Endothelial cell of umbilical vein (primary cell): ENCODE results near the gene PANX2. TPM values are rescaled to one million over a fixed set of nuclear protein-coding genes. Genes with fewer than 3 reads are reported as not detected.

Experiments used
- BruUV-seq: library from RNA; stranded (reverse); fragments of 400-500 nt; replicated peaks from 2 replicates; lab custom pipeline; 2021; lab: Mats Ljungman, UMichigan
- CTCF ChIA-PET: fragments of 300-600, 350-600 bp; sonication (Branson Sonifier 250); formaldehyde crosslinking; loops from one replicate; lab custom pipeline; 2021; ENCODE audit warnings: antibody characterized with exemption, inconsistent platforms; lab: Charles Lee
- POLR2A ChIA-PET: fragments of 300-600, 350-600 bp; sonication (Branson Sonifier 250); formaldehyde crosslinking; loops from one replicate; lab custom pipeline; 2021; ENCODE audit warnings: antibody characterized with exemption, inconsistent platforms; lab: Charles Lee
- DNase-seq: peaks from one replicate; pipeline ENCODE4 v3.0.0-alpha.2; 2011; ENCODE audit warnings: low read depth, low spot score
- FAIRE-seq: peaks from 2 replicates; lab custom pipeline; 2011; peaks lifted over from hg19 to GRCh38; lab: Jason Lieb, UNC
- H2AFZ ChIP-seq: 2 replicates; pipeline ENCODE4 v1.6.0; 2012; ENCODE audit warnings: low read depth, low read length, control low read depth, inconsistent platforms
- H3K27ac ChIP-seq: 2 replicates; pipeline ENCODE4 v1.5.1; 2011; ENCODE audit warnings: low read depth, mild to moderate bottlenecking, control low read depth, low read length, moderate library complexity; ENCODE audit not compliant: insufficient read depth
- H3K27me3 ChIP-seq, 2 experiments: 2 replicates each; pipeline versions ENCODE4 v1.6.0 to v1.6.1; 2011; ENCODE audit warnings: low read length in 2 of 2, mixed read lengths in 1 of 2; ENCODE audit not compliant: control insufficient read depth in 2 of 2, insufficient read depth in 2 of 2
- H3K36me3 ChIP-seq, 2 experiments: 2 replicates in 1 of 2; 3 replicates in 1 of 2; pipeline ENCODE4 v1.5.1; 2011; ENCODE audit warnings: low read length in 2 of 2, mild to moderate bottlenecking in 1 of 2, moderate library complexity in 1 of 2; ENCODE audit not compliant: control insufficient read depth in 2 of 2, insufficient read depth in 2 of 2; ENCODE audit errors: extremely low read depth in 1 of 2
- H3K4me1 ChIP-seq: 3 replicates; pipeline ENCODE4 v1.5.1; 2011; ENCODE audit warnings: mild to moderate bottlenecking, low read length; ENCODE audit not compliant: control insufficient read depth, insufficient read depth; ENCODE audit errors: extremely low read depth
- H3K4me2 ChIP-seq: 2 replicates; pipeline ENCODE4 v1.6.1; 2011; ENCODE audit warnings: low read length, control low read depth, mixed read lengths; ENCODE audit not compliant: insufficient read depth
- H3K4me3 ChIP-seq, 3 experiments: fragments of 200-600 bp in 1 of 3; sonication (generic), shearing (Covaris generic) in 1 of 3; replicated peaks in 1 of 3; 2 replicates each; pipeline ENCODE4 v1.5.1; 2011 to 2016; ENCODE audit warnings: control low read depth in 3 of 3, low read length in 3 of 3, mild to moderate bottlenecking in 2 of 3, inconsistent platforms in 1 of 3, low read depth in 1 of 3, moderate library complexity in 1 of 3; ENCODE audit not compliant: insufficient read depth in 1 of 3
- H3K79me2 ChIP-seq: 2 replicates; pipeline ENCODE4 v1.6.0; 2012; ENCODE audit warnings: low read length, inconsistent platforms; ENCODE audit not compliant: control insufficient read depth, insufficient read depth
- H3K9ac ChIP-seq: replicated peaks from 2 replicates; pipeline ENCODE3; 2011; ENCODE audit warnings: low read length, control low read depth; ENCODE audit not compliant: insufficient read depth; ENCODE audit errors: extremely low read depth
- H3K9me1 ChIP-seq: replicated peaks from 3 replicates; pipeline ENCODE4 v1.6.0; 2011; ENCODE audit warnings: mild to moderate bottlenecking, low read length; ENCODE audit not compliant: control insufficient read depth, insufficient read depth; ENCODE audit errors: extremely low read depth
- H3K9me3 ChIP-seq: replicated peaks from 2 replicates; pipeline ENCODE4 v1.5.1; 2012; ENCODE audit warnings: low read length, inconsistent platforms; ENCODE audit not compliant: control insufficient read depth, insufficient read depth
- H4K20me1 ChIP-seq: replicated peaks from 2 replicates; pipeline ENCODE3; 2011; ENCODE audit warnings: mild to moderate bottlenecking, low read length; ENCODE audit not compliant: control insufficient read depth, insufficient read depth; ENCODE audit errors: extremely low read depth
- EZH2 ChIP-seq: IDR thresholded peaks from 2 replicates; pipeline ENCODE4 v1.6.1; 2012; ENCODE audit warnings: borderline replicate concordance, low read depth, mild to moderate bottlenecking, moderate library complexity, low read length, inconsistent platforms; ENCODE audit not compliant: severe bottlenecking
- FOS ChIP-seq: IDR thresholded peaks from 2 replicates; pipeline ENCODE4 v1.6.1; 2011; ENCODE audit warnings: mild to moderate bottlenecking, low read length, moderate library complexity, borderline replicate concordance; ENCODE audit not compliant: insufficient read depth
- GATA2 ChIP-seq: IDR thresholded peaks from 2 replicates; pipeline ENCODE4 v1.7.0; 2011; ENCODE audit warnings: low read depth, mild to moderate bottlenecking, moderate library complexity, mixed read lengths, low read length; ENCODE audit not compliant: insufficient read length, insufficient read depth
- JUN ChIP-seq: IDR thresholded peaks from 2 replicates; pipeline ENCODE4 v1.6.1; 2011; ENCODE audit warnings: borderline replicate concordance, low read depth; ENCODE audit not compliant: insufficient read length, insufficient read depth
- MAX ChIP-seq: IDR thresholded peaks from 2 replicates; pipeline ENCODE4 v1.6.1; 2011; ENCODE audit not compliant: insufficient read depth, insufficient read length
- MYC ChIP-seq: IDR thresholded peaks from one replicate; pipeline ENCODE4 v1.6.1; 2011; ENCODE audit warnings: mild to moderate bottlenecking, low read depth, low read length
- POLR2A ChIP-seq: IDR thresholded peaks from 2 replicates; pipeline ENCODE4 v1.6.1; 2012; ENCODE audit warnings: low read depth, mild to moderate bottlenecking, control low read depth, low read length
- POLR2AphosphoS5 ChIP-seq: IDR thresholded peaks from 2 replicates; pipeline ENCODE4 v1.6.1; 2012; ENCODE audit warnings: low read depth, mild to moderate bottlenecking, control low read depth, low read length, moderate library complexity; ENCODE audit not compliant: insufficient read depth
- dilution Hi-C: fragments of 300-500 bp; cut with MboI; formaldehyde crosslinking; loops from one replicate; pipeline ENCODE4 v1.15.0; 2019; ENCODE audit warnings: low sequenced_read_pairs; ENCODE audit not compliant: extremely low pct_ligation_motif_present
- intact Hi-C: fragments of 100-400 bp; cut with micrococcal nuclease; formaldehyde crosslinking; loops from one replicate; pipeline ENCODE4 v1.10.0; 2022
- polyA plus RNA-seq, 4 experiments: library from polyadenylated mRNA; depleted of rRNA in 3 of 4; stranded (reverse) in 3 of 4; unstranded in 1 of 4; fragments of >200 nt; gene quantifications; 2 replicates each; pipeline versions ENCODE4 v1.2.1 to v1.2.3, GENCODE V29; 2011 to 2012; ENCODE audit warnings: missing spikeins in 1 of 4
- total RNA-seq: library from RNA; stranded (reverse); gene quantifications from 2 replicates; pipeline ENCODE4 v1.2.3, GENCODE V29; 2021
- TF ChIP-seq, protein P1 (sequence below), 2 donors: IDR thresholded peaks; 1 replicate in 1 of 2; 2 replicates in 1 of 2; pipeline ENCODE4 v1.5.1; 2011; ENCODE audit warnings: low read length in 2 of 2, mild to moderate bottlenecking in 2 of 2, moderate library complexity in 2 of 2, control low read depth in 1 of 2, inconsistent platforms in 1 of 2, low read depth in 1 of 2; ENCODE audit not compliant: insufficient read depth in 1 of 2; ENCODE audit errors: extremely low read depth in 1 of 2

Gene PANX2
- total and polyA plus RNA-seq, 2 donors (not counting 3 experiments of a cell fraction or from before 2014, with no cell fraction given) = 2.5 to 5.1 TPM

GRCh38 chr22:50176850-50177536 lies 6.5 kb downstream of the PANX2 start:
- no peak overlapping the region for H3K4me3 ChIP-seq
- no peaks in the 10 kb centered on the region for H3K4me1 ChIP-seq
- BruUV-seq = no TSS peak
- dilution Hi-C loops = no loop called here
- ChIA-PET CTCF (no interaction called here), POLR2A (no interaction called here)
- H4K20me1 ChIP-seq = no peaks in the 10 kb centered on the region
- H3K4me2 ChIP-seq = no peak overlapping the region
- no peak for TF ChIP-seq EZH2
- TF ChIP-seq, protein P1, sequence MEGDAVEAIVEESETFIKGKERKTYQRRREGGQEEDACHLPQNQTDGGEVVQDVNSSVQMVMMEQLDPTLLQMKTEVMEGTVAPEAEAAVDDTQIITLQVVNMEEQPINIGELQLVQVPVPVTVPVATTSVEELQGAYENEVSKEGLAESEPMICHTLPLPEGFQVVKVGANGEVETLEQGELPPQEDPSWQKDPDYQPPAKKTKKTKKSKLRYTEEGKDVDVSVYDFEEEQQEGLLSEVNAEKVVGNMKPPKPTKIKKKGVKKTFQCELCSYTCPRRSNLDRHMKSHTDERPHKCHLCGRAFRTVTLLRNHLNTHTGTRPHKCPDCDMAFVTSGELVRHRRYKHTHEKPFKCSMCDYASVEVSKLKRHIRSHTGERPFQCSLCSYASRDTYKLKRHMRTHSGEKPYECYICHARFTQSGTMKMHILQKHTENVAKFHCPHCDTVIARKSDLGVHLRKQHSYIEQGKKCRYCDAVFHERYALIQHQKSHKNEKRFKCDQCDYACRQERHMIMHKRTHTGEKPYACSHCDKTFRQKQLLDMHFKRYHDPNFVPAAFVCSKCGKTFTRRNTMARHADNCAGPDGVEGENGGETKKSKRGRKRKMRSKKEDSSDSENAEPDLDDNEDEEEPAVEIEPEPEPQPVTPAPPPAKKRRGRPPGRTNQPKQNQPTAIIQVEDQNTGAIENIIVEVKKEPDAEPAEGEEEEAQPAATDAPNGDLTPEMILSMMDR (IDR thresholded peaks at IDR 0.05; ENCODE audit: extremely low read depth in 1 of 2, insufficient read depth in 1 of 2, low read depth in 1 of 2, low read length in 2 of 2) = no peak
- TF ChIP-seq JUN = no peak
- TF ChIP-seq MAX = no peak
- no peak for TF ChIP-seq GATA2
- TF ChIP-seq MYC = no peak
- no peak for TF ChIP-seq POLR2AphosphoS5
- TF ChIP-seq FOS = no peak
- TF ChIP-seq POLR2A = no peak
- no peak for FAIRE-seq
- no peak overlapping the region for H2AFZ ChIP-seq
- DNase-seq = no peak
- no peak overlapping the region for H3K9ac ChIP-seq
- no peaks in the 10 kb centered on the region for H3K36me3 ChIP-seq
- intact Hi-C loops = no loop called here
- H3K79me2 ChIP-seq = no peaks in the 10 kb centered on the region
- H3K9me3 ChIP-seq = no peaks in the 10 kb centered on the region
- H3K27me3 ChIP-seq = no peaks in the 10 kb centered on the region
- H3K27ac ChIP-seq = no peak overlapping the region
- no peaks in the 10 kb centered on the region for H3K9me1 ChIP-seq
